ENCODE measurements around the gene BFAR.

The BFAR gene

GRCh38 chr16:14652726-14653125 lies 20.0 kb downstream of the BFAR start:
- WGBS, 2 donors (ENCODE audit: extremely low coverage in 2 of 2, insufficient read length in 2 of 2, insufficient replicate concordance in 1 of 2), result no CpG with 5 or more reads among the region's 2 CpGs
- Histone ChIP-seq H2BK12ac (ENCODE audit: low read length) (no peak overlapping the region), H2AK5ac (ENCODE audit: low read depth, low read length) (no peak overlapping the region), H4K8ac (ENCODE audit: low read depth, low read length) (no peak overlapping the region), H2AFZ (ENCODE audit: low read length) (no peak overlapping the region), H2BK5ac (ENCODE audit: low read length) (no peak overlapping the region), H3K23ac (ENCODE audit: low read depth, low read length, poor library complexity) (no peak overlapping the region), H3K27me3 (ENCODE audit: control insufficient read depth in 3 of 3, insufficient read depth in 3 of 3, low read depth in 1 of 3, low read length in 3 of 3) (no peaks in the 10 kb centered on the region), H2BK120ac (ENCODE audit: low read depth, low read length) (no peak overlapping the region), H3K4me1 (ENCODE audit: control insufficient read depth in 2 of 2, insufficient read depth in 1 of 2, low read depth in 1 of 2, low read length in 2 of 2) (no peaks in the 10 kb centered on the region), H3K14ac (ENCODE audit: low read length) (no peak overlapping the region), H3K4me2 (ENCODE audit: insufficient read depth, low read length, poor library complexity, severe bottlenecking) (no peak overlapping the region), H4K91ac (ENCODE audit: low read depth, low read length, poor library complexity) (no peak overlapping the region), H3K18ac (ENCODE audit: low read length) (no peak overlapping the region), H3K4ac (ENCODE audit: low read length) (no peak overlapping the region), H3K9ac (ENCODE audit: low read depth, low read length, poor library complexity) (no peak overlapping the region), H3K9me3 (replicated peaks in 1 of 2; ENCODE audit: control insufficient read depth in 2 of 2, insufficient read depth in 1 of 2, low read depth in 1 of 2, low read length in 2 of 2) (no peaks in the 10 kb centered on the region), H3K36me3 (replicated peaks in 1 of 2; ENCODE audit: control insufficient read depth in 2 of 2, insufficient read depth in 2 of 2, low read length in 2 of 2) (peaks cover 40 to 91% of the 10 kb centered on the region in 2 donors), H3K27ac (replicated peaks; ENCODE audit: low read length) (no peak overlapping the region), H3K4me3 (ENCODE audit: low read length in 2 of 2) (no peak overlapping the region), H2BK15ac (ENCODE audit: low read length) (no peak overlapping the region), H3K79me1 (ENCODE audit: low read depth, low read length) (no peaks in the 10 kb centered on the region)
- DNase-seq (ENCODE audit: low spot score), result no peak

- Histone ChIP-seq H3K23ac (ENCODE audit: low read depth, low read length, poor library complexity) (no peak overlapping the region), H3K27me3 (ENCODE audit: control insufficient read depth in 3 of 3, insufficient read depth in 3 of 3, low read depth in 1 of 3, low read length in 3 of 3) (no peaks in the 10 kb centered on the region), H2BK15ac (ENCODE audit: low read length) (no peak overlapping the region), H3K36me3 (replicated peaks in 1 of 2; ENCODE audit: control insufficient read depth in 2 of 2, insufficient read depth in 2 of 2, low read length in 2 of 2) (peaks cover 33 to 86% of the 10 kb centered on the region in 2 donors), H3K14ac (ENCODE audit: low read length) (no peak overlapping the region), H2AK5ac (ENCODE audit: low read depth, low read length) (no peak overlapping the region), H3K9me3 (replicated peaks in 1 of 2; ENCODE audit: control insufficient read depth in 2 of 2, insufficient read depth in 1 of 2, low read depth in 1 of 2, low read length in 2 of 2) (no peaks in the 10 kb centered on the region), H3K9ac (ENCODE audit: low read depth, low read length, poor library complexity) (no peak overlapping the region), H3K27ac (replicated peaks; ENCODE audit: low read length) (no peak overlapping the region), H3K4me2 (ENCODE audit: insufficient read depth, low read length, poor library complexity, severe bottlenecking) (no peak overlapping the region), H3K18ac (ENCODE audit: low read length) (no peak overlapping the region), H2BK5ac (ENCODE audit: low read length) (no peak overlapping the region), H2BK120ac (ENCODE audit: low read depth, low read length) (no peak overlapping the region), H4K91ac (ENCODE audit: low read depth, low read length, poor library complexity) (no peak overlapping the region), H4K8ac (ENCODE audit: low read depth, low read length) (no peak overlapping the region), H3K79me1 (ENCODE audit: low read depth, low read length) (peaks cover 1% of the 10 kb centered on the region), H3K4me1 (ENCODE audit: control insufficient read depth in 2 of 2, insufficient read depth in 1 of 2, low read depth in 1 of 2, low read length in 2 of 2) (no peaks in the 10 kb centered on the region), H3K4ac (ENCODE audit: low read length) (no peak overlapping the region), H2AFZ (ENCODE audit: low read length) (no peak overlapping the region), H2BK12ac (ENCODE audit: low read length) (no peak overlapping the region), H3K4me3 (ENCODE audit: low read length in 2 of 2) (no peak overlapping the region)
- WGBS, 2 donors (ENCODE audit: extremely low coverage in 2 of 2, insufficient read length in 2 of 2, insufficient replicate concordance in 1 of 2), result no CpG with 5 or more reads among the region's 2 CpGs
- no peak for DNase-seq (ENCODE audit: low spot score)
These were observed 25.3 kb downstream of the BFAR start for GRCh38 chr16:14658063-14658462.

GRCh38 chr16:14667347-14668266 lies 34.9 kb downstream of the BFAR start:
- Histone ChIP-seq H4K91ac (ENCODE audit: low read depth, low read length, poor library complexity) (no peak overlapping the region), H3K27ac (replicated peaks; ENCODE audit: low read length) (no peak overlapping the region), H3K9ac (ENCODE audit: low read depth, low read length, poor library complexity) (no peak overlapping the region), H3K27me3 (ENCODE audit: control insufficient read depth in 3 of 3, insufficient read depth in 3 of 3, low read depth in 1 of 3, low read length in 3 of 3) (no peaks in the 10 kb centered on the region), H3K4me2 (ENCODE audit: insufficient read depth, low read length, poor library complexity, severe bottlenecking) (no peak overlapping the region), H2BK15ac (ENCODE audit: low read length) (no peak overlapping the region), H4K8ac (ENCODE audit: low read depth, low read length) (no peak overlapping the region), H3K23ac (ENCODE audit: low read depth, low read length, poor library complexity) (no peak overlapping the region), H2AK5ac (ENCODE audit: low read depth, low read length) (no peak overlapping the region), H2AFZ (ENCODE audit: low read length) (no peak overlapping the region), H2BK12ac (ENCODE audit: low read length) (no peak overlapping the region), H3K14ac (ENCODE audit: low read length) (no peak overlapping the region), H3K36me3 (replicated peaks in 1 of 2; ENCODE audit: control insufficient read depth in 2 of 2, insufficient read depth in 2 of 2, low read length in 2 of 2) (peaks cover 24 to 69% of the 10 kb centered on the region in 2 donors), H3K4me1 (ENCODE audit: control insufficient read depth in 2 of 2, insufficient read depth in 1 of 2, low read depth in 1 of 2, low read length in 2 of 2) (no peaks in the 10 kb centered on the region), H3K4me3 (ENCODE audit: low read length in 2 of 2) (no peak overlapping the region), H3K18ac (ENCODE audit: low read length) (no peak overlapping the region), H3K79me1 (ENCODE audit: low read depth, low read length) (no peaks in the 10 kb centered on the region), H3K4ac (ENCODE audit: low read length) (no peak overlapping the region), H2BK120ac (ENCODE audit: low read depth, low read length) (no peak overlapping the region), H3K9me3 (replicated peaks in 1 of 2; ENCODE audit: control insufficient read depth in 2 of 2, insufficient read depth in 1 of 2, low read depth in 1 of 2, low read length in 2 of 2) (no peaks in the 10 kb centered on the region), H2BK5ac (ENCODE audit: low read length) (no peak overlapping the region)
- no CpG with 5 or more reads among the region's 16 CpGs for WGBS, 2 donors (ENCODE audit: extremely low coverage in 2 of 2, insufficient read length in 2 of 2, insufficient replicate concordance in 1 of 2)
- no peak for DNase-seq (ENCODE audit: low spot score)

DNA sequence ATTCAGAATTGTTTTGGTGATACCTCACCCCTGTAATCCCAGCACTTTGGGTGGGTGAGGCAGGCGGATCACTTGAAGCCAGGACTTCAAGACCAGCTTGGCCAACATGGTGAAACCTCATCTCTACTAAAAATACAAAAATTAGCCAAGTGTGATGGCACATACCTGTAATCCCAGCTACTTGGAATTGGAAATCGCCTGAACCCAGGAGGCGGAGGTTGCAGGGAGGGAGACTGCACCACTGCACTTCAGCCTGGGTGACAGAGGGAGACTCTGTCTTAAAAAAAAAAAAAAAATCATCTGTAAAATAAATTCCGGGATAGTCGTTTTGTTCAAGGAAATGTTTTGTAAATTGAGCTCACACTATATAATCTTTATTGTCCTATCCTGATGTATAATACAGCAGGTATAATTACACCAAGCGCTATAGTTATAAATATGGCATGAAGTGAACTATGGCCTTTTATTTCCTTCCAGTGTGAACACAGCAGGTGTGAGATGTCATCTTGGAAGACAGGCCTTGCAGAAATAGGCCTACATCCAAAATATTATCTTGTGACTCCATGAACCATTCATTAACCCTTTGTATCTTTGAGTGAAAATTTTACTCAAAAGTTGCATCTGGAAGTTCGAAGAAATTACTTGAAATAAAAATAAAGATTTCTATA lies 35.9 kb downstream of the BFAR start:
- H2BK5ac ChIP-seq (ENCODE audit: low read length), result no peak overlapping the region
- H2AK5ac ChIP-seq (ENCODE audit: low read depth, low read length), result no peak overlapping the region
- H3K14ac ChIP-seq (ENCODE audit: low read length), result no peak overlapping the region
- no peak overlapping the region for H3K4me3 ChIP-seq (ENCODE audit: low read length in 2 of 2)
- no peak overlapping the region for H3K4me2 ChIP-seq (ENCODE audit: insufficient read depth, low read length, poor library complexity, severe bottlenecking)
- no peak overlapping the region for H3K23ac ChIP-seq (ENCODE audit: low read depth, low read length, poor library complexity)
- H3K36me3 ChIP-seq (replicated peaks in 1 of 2; ENCODE audit: control insufficient read depth in 2 of 2, insufficient read depth in 2 of 2, low read length in 2 of 2), result peaks cover 22 to 60% of the 10 kb centered on the region in 2 donors
- H3K4ac ChIP-seq (ENCODE audit: low read length), result no peak overlapping the region
- no peaks in the 10 kb centered on the region for H3K9me3 ChIP-seq (replicated peaks in 1 of 2; ENCODE audit: control insufficient read depth in 2 of 2, insufficient read depth in 1 of 2, low read depth in 1 of 2, low read length in 2 of 2)
- no peak overlapping the region for H2BK120ac ChIP-seq (ENCODE audit: low read depth, low read length)
- no CpG with 5 or more reads among the region's 7 CpGs for WGBS, 2 donors (ENCODE audit: extremely low coverage in 2 of 2, insufficient read length in 2 of 2, insufficient replicate concordance in 1 of 2)
- H3K9ac ChIP-seq (ENCODE audit: low read depth, low read length, poor library complexity), result no peak overlapping the region
- no peaks in the 10 kb centered on the region for H3K4me1 ChIP-seq (ENCODE audit: control insufficient read depth in 2 of 2, insufficient read depth in 1 of 2, low read depth in 1 of 2, low read length in 2 of 2)
- H3K27me3 ChIP-seq (ENCODE audit: control insufficient read depth in 3 of 3, insufficient read depth in 3 of 3, low read depth in 1 of 3, low read length in 3 of 3), result no peaks in the 10 kb centered on the region
- no peak overlapping the region for H3K27ac ChIP-seq (replicated peaks; ENCODE audit: low read length)
- H3K18ac ChIP-seq (ENCODE audit: low read length), result no peak overlapping the region
- no peak overlapping the region for H2AFZ ChIP-seq (ENCODE audit: low read length)
- no peak overlapping the region for H2BK12ac ChIP-seq (ENCODE audit: low read length)
- H2BK15ac ChIP-seq (ENCODE audit: low read length), result no peak overlapping the region
- no peaks in the 10 kb centered on the region for H3K79me1 ChIP-seq (ENCODE audit: low read depth, low read length)
- no peak overlapping the region for H4K91ac ChIP-seq (ENCODE audit: low read depth, low read length, poor library complexity)
- no peak for DNase-seq (ENCODE audit: low spot score)
- no peak overlapping the region for H4K8ac ChIP-seq (ENCODE audit: low read depth, low read length)
